Caco-2 (cell line): ENCODE results near the gene TMEM80. TPM values are rescaled to one million over a fixed set of nuclear protein-coding genes. Genes with fewer than 3 reads are reported as not detected.

Experiments used
- BruUV-seq: library from RNA; stranded (reverse); fragments of 400-500 nt; replicated peaks from 2 replicates; lab custom pipeline; 2021; lab: Mats Ljungman, UMichigan
- CTCF ChIA-PET: fragments of 300-600 bp; sonication (Branson Sonifier 250); formaldehyde crosslinking; loops from one replicate; lab custom pipeline; 2022; ENCODE audit warnings: antibody characterized with exemption; lab: Charles Lee
- POLR2A ChIA-PET: fragments of 300-600 bp; sonication (Branson Sonifier 250); formaldehyde crosslinking; loops from one replicate; lab custom pipeline; 2022; ENCODE audit warnings: antibody characterized with exemption; lab: Charles Lee
- DNase-seq, 2 experiments: peaks; one replicate each; pipeline versions ENCODE4 v3.0.0 to v3.0.0-alpha.2; 2020 to 2022
- H3K27me3 ChIP-seq: replicated peaks from 2 replicates; pipeline ENCODE4 v1.6.0; 2011; ENCODE audit warnings: low read length; ENCODE audit not compliant: control insufficient read depth, insufficient read depth
- H3K36me3 ChIP-seq: 2 replicates; pipeline ENCODE4 v1.5.1; 2011; ENCODE audit warnings: low read length; ENCODE audit not compliant: control insufficient read depth, insufficient read depth
- H3K4me1 ChIP-seq: fragments of 250-450 bp; sonication (Bioruptor Pico); 2 replicates; pipeline ENCODE4 v1.5.1; 2020; ENCODE audit warnings: mild to moderate bottlenecking
- H3K4me3 ChIP-seq: 2 replicates; pipeline ENCODE4 v1.5.1; 2011; ENCODE audit warnings: low read depth, mild to moderate bottlenecking, control low read depth, low read length
- H3K9me3 ChIP-seq: fragments of 250-450 bp; sonication (Bioruptor Pico); 2 replicates; pipeline ENCODE4 v1.5.1; 2020; ENCODE audit warnings: mild to moderate bottlenecking, moderate library complexity
- H3K27ac Mint-ChIP-seq: one replicate; pipeline ENCODE4 v1.8.0; 2022; ENCODE audit warnings: mixed read lengths; ENCODE audit not compliant: unreplicated experiment
- H3K27me3 Mint-ChIP-seq: one replicate; pipeline ENCODE4 v1.8.0; 2022; ENCODE audit warnings: mixed read lengths; ENCODE audit not compliant: insufficient read depth, unreplicated experiment
- H3K36me3 Mint-ChIP-seq: one replicate; pipeline ENCODE4 v1.8.0; 2022; ENCODE audit warnings: mild to moderate bottlenecking, mixed read lengths; ENCODE audit not compliant: insufficient read depth, unreplicated experiment
- H3K4me1 Mint-ChIP-seq: one replicate; pipeline ENCODE4 v1.8.0; 2022; ENCODE audit warnings: low read depth, mixed read lengths; ENCODE audit not compliant: unreplicated experiment
- H3K4me3 Mint-ChIP-seq: one replicate; pipeline ENCODE4 v1.8.0; 2022; ENCODE audit warnings: mild to moderate bottlenecking, moderate library complexity, mixed read lengths; ENCODE audit not compliant: unreplicated experiment
- H3K9me3 Mint-ChIP-seq: one replicate; pipeline ENCODE4 v1.8.0; 2022; ENCODE audit warnings: mixed read lengths; ENCODE audit not compliant: unreplicated experiment
- intact Hi-C: fragments of 100-400 bp; cut with micrococcal nuclease; formaldehyde crosslinking; loops from one replicate; pipeline ENCODE4 v1.10.0; 2022; ENCODE audit not compliant: unreplicated experiment
- total RNA-seq: library from RNA; stranded (reverse); gene quantifications from 2 replicates; pipeline ENCODE4 v1.2.3, GENCODE V29; 2022
- TF ChIP-seq, protein P1 (sequence below), 2 experiments: fragments of 200-600 bp in 1 of 2; IDR thresholded peaks; 1 replicate in 1 of 2; 2 replicates in 1 of 2; pipeline versions ENCODE4 v1.5.1 to v1.8.0; 2011 to 2022; ENCODE audit warnings: antibody characterized with exemption in 1 of 2, control low read depth in 1 of 2, inconsistent platforms in 1 of 2, low read depth in 1 of 2, low read length in 1 of 2, mild to moderate bottlenecking in 1 of 2, moderate library complexity in 1 of 2; ENCODE audit not compliant: insufficient read depth in 1 of 2, severe bottlenecking in 1 of 2, unreplicated experiment in 1 of 2

Gene TMEM80
- total RNA-seq, 1 experiment from 2014 or later = 74.7 TPM

GRCh38 chr11:703506-703905 lies 7.9 kb downstream of the TMEM80 start:
- Histone ChIP-seq H3K9me3 (no peaks in the 10 kb centered on the region), H3K4me3 (no peak overlapping the region), H3K4me1 (peaks cover 29% of the 10 kb centered on the region), H3K36me3 (peaks cover 5% of the 10 kb centered on the region), H3K27me3 (no peaks in the 10 kb centered on the region)
- ChIA-PET CTCF (no interaction called here), POLR2A (interaction anchor here (4.2 kb wide), 1 partner anchor 8 kb away, joined by 32 read pairs; the partner anchor contains the start of genes DEAF1 and TMEM80)
- Mint-ChIP-seq H3K9me3 (no peaks in the 10 kb centered on the region), H3K4me1 (no peaks in the 10 kb centered on the region), H3K27me3 (no peaks in the 10 kb centered on the region), H3K4me3 (no peak overlapping the region), H3K27ac (peak overlapping the region; percentile 72), H3K36me3 (peaks cover 91% of the 10 kb centered on the region)
- TSS peak; percentile 10 for BruUV-seq
- intact Hi-C loops = no loop called here
- DNase-seq = no peak
- TF ChIP-seq, protein P1, sequence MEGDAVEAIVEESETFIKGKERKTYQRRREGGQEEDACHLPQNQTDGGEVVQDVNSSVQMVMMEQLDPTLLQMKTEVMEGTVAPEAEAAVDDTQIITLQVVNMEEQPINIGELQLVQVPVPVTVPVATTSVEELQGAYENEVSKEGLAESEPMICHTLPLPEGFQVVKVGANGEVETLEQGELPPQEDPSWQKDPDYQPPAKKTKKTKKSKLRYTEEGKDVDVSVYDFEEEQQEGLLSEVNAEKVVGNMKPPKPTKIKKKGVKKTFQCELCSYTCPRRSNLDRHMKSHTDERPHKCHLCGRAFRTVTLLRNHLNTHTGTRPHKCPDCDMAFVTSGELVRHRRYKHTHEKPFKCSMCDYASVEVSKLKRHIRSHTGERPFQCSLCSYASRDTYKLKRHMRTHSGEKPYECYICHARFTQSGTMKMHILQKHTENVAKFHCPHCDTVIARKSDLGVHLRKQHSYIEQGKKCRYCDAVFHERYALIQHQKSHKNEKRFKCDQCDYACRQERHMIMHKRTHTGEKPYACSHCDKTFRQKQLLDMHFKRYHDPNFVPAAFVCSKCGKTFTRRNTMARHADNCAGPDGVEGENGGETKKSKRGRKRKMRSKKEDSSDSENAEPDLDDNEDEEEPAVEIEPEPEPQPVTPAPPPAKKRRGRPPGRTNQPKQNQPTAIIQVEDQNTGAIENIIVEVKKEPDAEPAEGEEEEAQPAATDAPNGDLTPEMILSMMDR (IDR thresholded peaks at IDR 0.05; ENCODE audit: insufficient read depth in 1 of 2, low read depth in 1 of 2, low read length in 1 of 2, severe bottlenecking in 1 of 2, unreplicated experiment in 1 of 2) = no peak

GRCh38 chr11:704228-704674 lies 8.6 kb downstream of the TMEM80 start:
- H3K4me1 Mint-ChIP-seq = no peaks in the 10 kb centered on the region
- H3K36me3 Mint-ChIP-seq = peaks cover 87% of the 10 kb centered on the region
- H3K9me3 Mint-ChIP-seq = no peaks in the 10 kb centered on the region
- CTCF ChIA-PET = interaction anchor here (0.6 to 1.2 kb wide), 3 partner anchors 9 to 71 kb away, joined by 3 to 4 read pairs (median 4); partner anchors contain the start of gene TMEM80
- H3K27ac Mint-ChIP-seq = peak overlapping the region; percentile 72
- no peaks in the 10 kb centered on the region for H3K27me3 Mint-ChIP-seq
- Histone ChIP-seq H3K4me3 (no peak overlapping the region), H3K4me1 (peaks cover 33% of the 10 kb centered on the region), H3K9me3 (no peaks in the 10 kb centered on the region), H3K27me3 (no peaks in the 10 kb centered on the region), H3K36me3 (peaks cover 5% of the 10 kb centered on the region)
- no peak overlapping the region for H3K4me3 Mint-ChIP-seq
- no peak for DNase-seq
- TF ChIP-seq, protein P1 (IDR thresholded peaks at IDR 0.05; ENCODE audit: insufficient read depth in 1 of 2, low read depth in 1 of 2, low read length in 1 of 2, severe bottlenecking in 1 of 2, unreplicated experiment in 1 of 2) = no peak
- POLR2A ChIA-PET = interaction anchor here (1.0 to 4.2 kb wide), 2 partner anchors 9 to 59 kb away, joined by 4 to 32 read pairs; partner anchors contain the start of genes DEAF1 and TMEM80
- no TSS peak for BruUV-seq
- intact Hi-C loops = no loop called here

DNA sequence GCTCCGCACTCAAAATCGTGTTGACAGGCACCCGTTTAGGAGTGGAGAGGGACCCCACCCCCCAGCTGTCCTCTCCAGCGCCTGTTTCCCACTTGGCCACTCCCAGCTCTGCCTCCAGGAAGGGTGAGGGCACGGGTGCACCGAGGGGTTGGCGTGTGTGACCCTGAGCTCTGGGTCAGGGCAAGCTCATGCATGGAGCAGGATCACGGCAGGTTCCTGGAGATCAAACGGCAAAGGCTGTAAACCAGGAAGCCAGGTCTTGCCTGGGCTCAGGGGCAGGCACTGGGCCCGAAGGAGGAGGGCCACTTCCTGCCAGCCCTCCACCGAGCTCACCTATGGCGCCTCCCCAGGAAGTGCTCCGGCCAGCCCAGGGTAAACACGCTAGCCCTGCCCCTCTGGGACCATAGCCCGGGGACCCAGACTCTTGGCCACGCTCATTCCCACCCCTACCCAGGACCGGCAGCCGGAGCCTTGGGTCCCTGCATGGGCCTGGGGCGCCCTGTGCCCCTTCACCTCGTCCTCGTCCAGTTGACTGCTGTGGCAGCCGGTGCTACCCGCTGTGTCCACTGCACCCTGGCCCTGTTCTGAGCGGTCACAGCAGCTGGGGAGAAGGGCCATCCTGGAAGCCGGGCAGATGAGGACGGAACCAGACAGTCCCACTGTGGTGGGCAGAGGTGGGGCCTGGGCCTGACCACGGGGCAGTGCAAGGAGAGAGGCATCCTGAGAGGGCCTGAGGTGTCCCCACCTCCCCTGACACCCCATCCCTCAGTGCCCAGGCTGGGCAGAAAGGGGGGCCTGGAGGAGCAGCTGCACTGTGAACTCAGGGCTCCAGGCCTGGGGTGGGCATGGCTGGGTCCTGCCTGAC lies 9.4 kb downstream of the TMEM80 start:
- Mint-ChIP-seq H3K4me1 (no peaks in the 10 kb centered on the region), H3K27ac (peak overlapping the region; percentile 72), H3K4me3 (peak overlapping the region; percentile 86), H3K9me3 (no peaks in the 10 kb centered on the region), H3K27me3 (no peaks in the 10 kb centered on the region), H3K36me3 (peaks cover 79% of the 10 kb centered on the region)
- POLR2A ChIA-PET = interaction anchor here (1.0 to 4.2 kb wide), 2 partner anchors 10 to 59 kb away, joined by 4 to 32 read pairs; partner anchors contain the start of genes DEAF1 and TMEM80
- H3K27me3 ChIP-seq = no peaks in the 10 kb centered on the region
- H3K9me3 ChIP-seq = no peaks in the 10 kb centered on the region
- no TSS peak for BruUV-seq
- peak in 1 of 2 experiments; percentile 50 for DNase-seq
- peaks cover 5% of the 10 kb centered on the region for H3K36me3 ChIP-seq
- H3K4me3 ChIP-seq = peak overlapping the region; percentile 80
- peaks cover 39% of the 10 kb centered on the region for H3K4me1 ChIP-seq
- intact Hi-C loops = no loop called here
- CTCF ChIA-PET = interaction anchor here (0.6 to 1.2 kb wide), 4 partner anchors 10 to 70 kb away, joined by 3 to 8 read pairs (median 4); partner anchors contain the start of gene TMEM80
- TF ChIP-seq, protein P1 (IDR thresholded peaks at IDR 0.05; ENCODE audit: insufficient read depth in 1 of 2, low read depth in 1 of 2, low read length in 1 of 2, severe bottlenecking in 1 of 2, unreplicated experiment in 1 of 2) = no peak
